HG03571 (cell line): ENCODE data around the gene GLT8D2.

Experiments used
- ATAC-seq: cut with Tn5 transposase; IDR thresholded peaks from one replicate; pipeline ENCODE4 v1.9.1; 2021; ENCODE audit not compliant: unreplicated experiment

GLT8D2 gene

DNA sequence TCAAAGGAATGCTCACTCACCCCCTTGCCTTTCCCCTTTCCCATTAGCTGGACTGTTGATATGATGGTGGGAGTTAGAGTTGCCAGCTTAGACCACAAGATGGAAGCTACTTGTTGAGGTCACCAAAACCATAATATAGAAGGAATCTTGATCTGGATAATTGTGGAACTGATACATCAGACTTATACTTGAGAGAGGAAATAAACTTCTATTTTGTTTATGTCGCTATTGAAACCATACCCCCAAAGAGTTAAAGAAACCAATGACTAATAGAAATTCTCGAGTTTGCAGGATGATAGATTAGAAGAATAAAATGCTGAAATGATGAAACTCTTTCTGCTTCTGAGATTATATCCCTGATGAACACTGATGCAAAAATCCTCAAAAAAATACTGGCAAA is 46.4 kb downstream of the GLT8D2 start:
- ATAC-seq: no peak

DNA sequence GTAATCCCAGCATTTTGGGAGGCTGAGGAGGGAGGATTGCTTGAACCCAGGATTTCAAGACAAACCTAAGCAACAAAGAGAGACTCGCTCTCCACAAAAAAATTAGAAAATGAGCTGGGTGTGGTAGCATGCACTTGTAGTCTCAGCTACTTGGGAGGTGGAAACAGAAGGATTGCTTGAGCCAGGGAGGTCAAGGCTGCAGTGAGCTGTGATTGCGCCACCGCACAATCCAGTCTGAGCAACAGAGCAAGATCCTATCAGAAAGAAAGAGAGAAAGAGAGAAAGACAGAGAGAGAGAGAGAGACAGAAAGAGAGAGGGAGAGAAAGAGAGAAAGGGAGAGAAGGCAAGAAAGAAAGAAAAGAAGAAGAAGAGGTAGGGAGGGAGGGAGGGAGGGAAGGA is 47.3 kb downstream of the GLT8D2 start:
- no peak for ATAC-seq

DNA sequence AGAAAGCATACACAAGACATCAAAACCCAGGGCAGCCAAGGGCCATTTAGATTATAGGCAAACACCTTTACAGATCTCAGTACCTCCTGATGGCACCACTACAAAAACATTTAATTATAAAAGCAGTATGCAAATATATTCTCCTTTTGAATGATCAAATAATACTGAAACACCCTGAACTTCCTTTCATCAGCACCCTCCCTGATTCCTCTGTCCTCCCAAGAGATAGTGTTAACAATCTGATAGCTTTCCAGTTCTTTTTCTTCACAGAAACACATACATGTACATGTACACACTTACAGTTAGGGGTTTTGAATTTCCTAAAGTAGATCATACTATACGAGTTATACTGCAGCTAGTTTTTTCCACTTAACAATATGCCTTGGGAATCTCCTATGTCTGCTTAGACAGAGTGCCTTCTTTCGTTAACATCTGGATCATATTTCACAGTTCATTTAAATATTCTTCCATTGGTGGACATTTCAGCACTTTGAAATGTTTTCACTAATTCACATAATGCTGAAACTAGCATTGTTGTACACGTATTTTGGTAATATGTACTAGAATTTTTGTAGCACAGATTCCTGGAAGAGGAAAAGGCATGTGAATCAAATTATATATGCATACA is 49.1 kb downstream of the GLT8D2 start:
- ATAC-seq: no peak

DNA sequence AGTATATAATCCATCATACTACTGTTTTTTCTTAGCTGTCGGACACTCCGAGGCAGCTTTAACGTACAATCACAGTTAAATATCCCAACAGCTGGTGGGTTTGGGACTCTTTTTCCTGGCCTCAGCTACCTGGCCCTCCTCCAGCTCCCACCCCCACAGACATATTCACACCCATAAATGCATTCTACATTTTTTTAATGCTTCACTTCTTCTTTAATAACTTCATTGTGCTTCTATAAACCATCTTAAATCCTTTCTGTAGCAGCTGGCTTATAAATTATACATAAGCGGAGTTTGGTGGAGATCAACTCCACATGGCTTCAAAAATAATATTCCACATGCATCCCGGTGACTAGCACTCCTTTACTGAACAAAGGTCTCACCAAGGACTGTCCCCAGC is 51.0 kb downstream of the GLT8D2 start:
- no peak for ATAC-seq

DNA sequence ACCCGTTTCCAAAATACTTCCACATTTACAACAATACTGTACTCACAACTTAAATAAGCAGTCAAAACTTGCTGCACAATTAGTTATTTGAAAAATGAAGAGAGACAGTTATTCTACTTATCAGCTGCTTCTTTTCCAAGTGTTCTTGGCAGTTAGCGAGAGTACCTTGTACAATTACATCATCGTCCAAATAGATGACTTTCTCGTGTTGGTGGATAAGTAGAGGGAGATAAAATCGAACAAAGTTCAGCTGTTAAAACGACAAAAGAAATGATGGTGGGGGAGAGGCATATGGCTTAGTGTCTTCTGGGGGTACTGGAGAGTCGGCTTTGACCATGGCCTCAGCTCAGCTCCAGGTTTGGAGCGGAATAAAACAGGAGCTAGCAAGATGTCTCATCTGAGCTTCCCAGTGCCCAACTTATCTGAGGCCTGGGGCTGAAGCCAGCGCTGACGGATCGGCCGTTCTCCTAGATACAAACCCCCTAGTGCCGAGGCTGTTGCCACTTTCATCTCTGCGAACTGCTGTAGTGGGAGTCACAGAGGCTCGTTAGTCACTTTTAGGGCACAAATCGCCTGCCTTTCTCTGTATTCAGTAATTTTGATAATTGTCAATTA is 52.6 kb downstream of the GLT8D2 start:
- ATAC-seq: no peak

DNA sequence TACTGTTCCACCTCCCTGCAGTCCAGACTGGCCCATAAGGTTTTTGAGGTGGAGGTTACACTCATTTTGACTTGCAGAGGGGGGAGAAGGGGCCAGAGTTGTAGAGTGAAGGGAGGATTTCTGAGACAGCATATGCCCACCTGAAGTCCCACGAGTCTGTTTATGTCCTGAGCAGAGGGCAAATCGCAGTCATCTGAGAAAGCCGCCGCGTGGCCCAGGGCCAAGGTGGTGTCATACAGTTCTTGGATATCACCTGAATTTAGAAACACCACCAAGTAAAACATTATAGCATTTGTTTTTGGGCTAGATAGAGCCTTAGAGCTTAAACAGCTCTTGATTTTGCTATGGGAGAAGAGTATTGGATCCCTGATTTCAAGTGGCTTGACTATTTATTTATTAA is 53.4 kb downstream of the GLT8D2 start:
- no peak for ATAC-seq

DNA sequence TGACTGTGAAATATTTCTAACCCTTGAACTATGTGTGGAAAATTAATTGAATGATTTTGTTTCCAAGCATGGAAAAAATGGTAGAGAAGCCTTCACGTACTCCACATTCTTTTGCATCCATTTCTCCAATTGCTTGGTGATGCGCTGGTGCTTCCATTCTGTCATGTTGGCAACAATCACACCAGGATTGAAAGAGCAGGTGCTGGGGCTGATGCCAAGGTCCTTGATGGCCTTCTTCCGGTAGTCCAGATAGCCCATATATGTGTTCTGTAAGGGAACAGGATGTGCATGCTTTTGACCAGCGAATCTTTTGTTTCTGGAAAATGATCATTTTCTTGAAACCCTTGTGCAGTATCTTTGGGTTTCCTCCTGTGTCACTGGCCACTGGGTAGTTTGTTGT is 55.8 kb downstream of the GLT8D2 start:
- ATAC-seq: no peak

DNA sequence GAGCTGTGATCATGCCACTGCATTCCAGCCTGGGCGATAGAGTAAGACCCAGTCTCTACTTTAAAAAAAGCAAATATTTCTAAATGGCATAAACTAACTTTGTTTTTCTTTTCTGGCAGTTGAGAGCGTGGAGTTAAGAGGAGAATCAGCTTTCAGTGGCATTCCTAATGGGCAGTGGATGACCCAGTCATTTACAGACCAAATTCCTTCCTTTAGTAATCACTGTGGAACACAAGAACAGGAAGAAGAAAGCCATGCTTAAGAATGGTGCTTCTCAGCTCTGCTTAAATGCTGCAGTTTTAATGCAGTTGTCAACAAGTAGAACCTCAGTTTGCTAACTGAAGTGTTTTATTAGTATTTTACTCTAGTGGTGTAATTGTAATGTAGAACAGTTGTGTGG is 63.2 kb downstream of the GLT8D2 start:
- no peak for ATAC-seq

DNA sequence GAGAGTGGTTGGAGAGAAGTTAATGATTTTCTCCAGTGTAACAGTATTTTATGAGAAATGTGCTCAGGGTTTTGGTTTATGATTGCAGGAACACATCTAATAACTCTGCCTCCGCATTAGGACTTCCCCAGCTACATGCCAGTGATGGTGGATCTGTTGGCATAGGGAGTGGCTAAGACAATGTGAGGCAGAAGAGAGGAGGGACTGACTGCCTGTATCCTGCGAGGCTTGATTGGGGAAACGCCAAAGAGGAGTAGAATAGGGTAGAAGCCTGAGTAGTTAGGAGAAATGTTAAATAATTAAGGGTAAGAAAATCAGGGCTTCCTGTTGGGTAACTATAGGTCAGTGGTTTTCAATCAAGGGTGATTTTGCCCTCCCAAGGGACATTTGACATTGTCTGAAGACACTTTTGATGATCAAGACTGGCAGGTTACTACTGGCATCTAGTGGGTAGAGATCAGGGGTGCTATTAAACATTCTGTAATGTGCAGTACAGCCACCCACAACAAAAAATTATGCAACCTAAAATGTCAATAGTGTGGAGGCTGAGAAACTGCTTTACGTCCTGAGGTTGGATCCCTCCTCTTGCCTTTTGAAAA is 71.5 kb downstream of the GLT8D2 start:
- ATAC-seq: no peak

DNA sequence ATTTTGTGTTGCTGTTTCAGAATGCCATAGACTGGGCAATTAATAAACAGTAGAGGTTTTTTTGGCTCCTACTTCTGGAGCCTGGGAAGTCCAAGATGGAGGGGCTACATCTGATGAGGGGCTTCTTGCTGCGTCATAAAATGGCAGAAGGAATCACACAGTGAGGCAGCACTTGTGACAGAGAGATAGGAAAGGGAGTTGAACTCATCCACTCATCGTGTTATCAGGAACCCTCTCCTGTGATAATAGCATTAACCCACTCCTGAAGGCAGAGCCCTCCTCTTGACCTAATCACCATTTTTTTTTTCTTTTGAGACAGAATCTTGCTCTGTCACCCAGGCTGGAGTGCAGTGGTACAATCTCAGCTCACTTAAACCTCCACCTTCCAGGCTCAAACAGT is 74.6 kb downstream of the GLT8D2 start:
- ATAC-seq: no peak

DNA sequence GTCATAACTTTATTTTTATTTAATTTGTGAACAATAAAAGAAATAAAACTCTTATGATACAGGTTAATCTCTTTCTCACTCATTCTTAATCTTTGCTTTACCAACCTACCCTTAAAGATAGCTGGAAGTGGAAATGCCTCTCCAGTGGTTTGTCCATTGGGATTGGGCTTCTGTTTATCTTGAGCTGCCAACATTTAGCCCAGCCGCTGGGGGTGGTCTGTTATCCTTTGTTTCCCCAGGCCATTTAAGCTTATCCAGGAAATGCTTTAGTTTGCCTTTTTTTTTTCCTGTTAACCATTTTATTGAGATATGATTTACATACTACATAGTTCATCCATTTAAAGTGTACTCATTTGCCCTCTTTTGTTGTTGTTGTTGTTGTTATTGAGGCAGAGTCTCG is 76.1 kb downstream of the GLT8D2 start:
- no peak for ATAC-seq

DNA sequence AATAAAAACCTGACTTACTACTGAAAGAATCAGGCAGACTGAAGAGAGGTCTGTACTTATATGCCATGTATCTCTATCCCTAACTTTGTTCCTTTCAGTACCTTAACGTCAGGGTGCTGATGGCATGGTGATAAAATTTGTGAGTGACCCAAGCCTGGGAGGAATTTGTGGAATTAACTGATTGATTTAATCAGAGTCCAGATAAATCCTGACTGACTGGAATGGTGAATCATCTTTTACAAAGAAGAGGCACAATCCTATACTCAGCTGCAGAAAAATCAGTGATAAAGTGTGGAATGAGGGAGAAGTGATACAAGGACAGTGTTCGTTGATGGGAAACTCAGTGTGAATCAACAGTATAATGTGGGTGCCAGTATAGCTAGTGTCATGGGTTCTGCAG is 80.6 kb downstream of the GLT8D2 start:
- no peak for ATAC-seq

DNA sequence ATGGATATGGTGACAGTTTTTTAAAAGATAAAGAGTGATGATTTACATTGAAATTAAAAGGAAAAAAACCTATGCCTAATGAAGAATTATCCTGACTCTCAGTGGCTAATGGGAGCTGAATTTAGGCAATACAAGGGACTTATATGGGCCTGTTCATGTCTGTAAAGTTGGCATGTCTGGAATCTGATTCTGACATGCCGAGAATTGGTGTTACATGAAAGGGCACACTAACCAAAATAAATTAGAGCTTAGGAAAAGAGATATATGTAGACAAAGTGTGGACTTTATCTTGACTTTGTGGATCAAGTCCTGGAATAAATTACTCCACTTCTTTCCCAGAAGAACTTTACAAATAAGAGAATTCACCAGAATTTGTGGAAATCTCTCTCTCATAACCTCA is 83.3 kb downstream of the GLT8D2 start:
- no peak for ATAC-seq

DNA sequence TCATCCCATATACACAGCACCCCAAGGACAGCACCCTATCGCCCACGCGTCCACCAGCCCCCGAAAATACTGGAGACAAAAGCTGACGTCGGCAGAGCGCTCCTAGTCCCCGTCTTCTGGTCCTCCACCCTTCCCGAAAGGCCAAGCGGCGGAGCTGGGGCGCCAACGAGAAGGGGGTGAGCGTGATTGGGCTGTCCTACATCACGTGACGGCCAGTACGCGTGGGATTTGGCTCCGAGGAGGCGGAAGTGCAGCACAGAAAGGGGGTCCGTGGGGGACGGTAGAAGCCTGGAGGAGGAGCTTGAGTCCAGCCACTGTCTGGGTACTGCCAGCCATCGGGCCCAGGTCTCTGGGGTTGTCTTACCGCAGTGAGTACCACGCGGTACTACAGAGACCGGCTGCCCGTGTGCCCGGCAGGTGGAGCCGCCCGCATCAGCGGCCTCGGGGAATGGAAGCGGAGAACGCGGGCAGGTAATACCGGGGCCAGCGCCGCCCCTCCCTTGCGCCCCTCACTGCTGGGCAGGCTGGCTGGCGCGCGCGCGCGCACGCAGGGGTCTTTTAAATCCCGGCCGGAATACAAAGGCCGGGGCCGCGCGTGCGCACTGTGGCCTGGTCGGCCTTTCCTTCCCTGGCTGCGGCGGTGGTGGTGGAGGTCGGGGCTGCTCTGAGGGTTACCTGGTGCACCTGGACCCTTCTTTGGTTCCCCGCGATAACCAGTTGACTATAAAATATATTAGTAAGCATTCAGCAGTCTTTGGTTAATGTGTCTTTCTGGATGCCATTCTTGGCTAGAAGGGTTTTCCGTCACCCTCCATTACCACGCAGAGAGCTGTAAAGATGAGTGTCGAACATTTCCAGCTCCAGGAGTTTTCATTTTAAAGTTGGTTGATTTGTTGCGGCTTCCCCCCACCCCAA is 84.1 kb downstream of the GLT8D2 start, which contains the start of gene TDG:
TSS of gene TDG (plus strand) at position 283 of the 915 bp plus-strand sequence. CDS start at position 449, 166 bp downstream.
- peak; percentile 92 for ATAC-seq

DNA sequence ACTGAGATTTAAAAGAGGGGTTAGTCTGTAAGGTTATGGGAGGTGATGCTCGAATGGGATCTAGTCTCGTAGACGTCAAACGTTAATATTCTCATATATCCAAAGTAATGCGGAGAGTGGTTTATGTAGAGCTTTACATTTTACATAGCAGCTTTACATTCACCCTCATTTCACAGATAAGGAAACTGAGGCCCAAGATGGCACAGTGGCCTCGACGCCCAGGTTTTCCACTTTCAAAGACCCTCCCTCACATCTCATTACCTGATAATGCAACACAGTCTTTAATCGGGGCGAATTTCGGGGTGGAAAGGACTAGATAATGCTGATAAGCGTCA is 84.8 kb downstream of the GLT8D2 start:
- ATAC-seq: no peak

DNA sequence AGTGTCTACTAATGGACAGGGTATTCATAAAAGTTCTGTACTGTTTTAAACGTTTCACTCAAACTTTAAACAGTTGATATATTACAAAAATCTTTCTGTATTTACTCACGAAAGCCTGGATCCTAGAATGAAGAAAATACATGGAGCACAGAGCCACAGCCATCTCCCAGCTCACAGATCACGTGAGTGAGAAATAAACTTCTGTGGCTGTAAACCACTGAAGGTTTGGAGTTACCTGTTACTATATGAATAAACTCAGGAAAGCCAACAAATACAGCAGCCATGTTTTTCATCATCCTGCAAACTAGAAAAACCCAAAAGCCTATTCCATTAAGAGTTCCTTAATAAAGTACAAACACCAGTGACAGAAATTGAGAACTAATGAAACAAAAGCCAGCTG is 85.2 kb downstream of the GLT8D2 start:
- no peak for ATAC-seq

DNA sequence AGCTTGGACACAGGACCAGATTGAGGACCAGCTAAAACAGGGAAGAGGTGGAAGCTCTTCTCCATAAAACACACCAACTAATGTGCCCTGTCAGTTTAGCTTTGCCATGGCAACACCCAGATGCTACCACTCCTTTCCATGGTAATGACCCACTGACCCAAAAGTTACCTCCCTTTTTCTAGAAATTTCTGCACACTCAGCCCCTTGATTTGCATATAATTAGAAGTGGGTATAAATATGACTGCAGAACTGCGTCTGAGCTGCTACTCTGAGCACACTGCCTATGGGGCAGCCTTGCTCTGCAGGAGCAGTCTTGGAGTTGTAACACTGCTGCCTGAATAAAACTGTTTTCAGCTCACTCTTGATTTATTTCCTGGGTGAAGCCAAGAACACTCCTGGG is 87.5 kb downstream of the GLT8D2 start:
- ATAC-seq: no peak

DNA sequence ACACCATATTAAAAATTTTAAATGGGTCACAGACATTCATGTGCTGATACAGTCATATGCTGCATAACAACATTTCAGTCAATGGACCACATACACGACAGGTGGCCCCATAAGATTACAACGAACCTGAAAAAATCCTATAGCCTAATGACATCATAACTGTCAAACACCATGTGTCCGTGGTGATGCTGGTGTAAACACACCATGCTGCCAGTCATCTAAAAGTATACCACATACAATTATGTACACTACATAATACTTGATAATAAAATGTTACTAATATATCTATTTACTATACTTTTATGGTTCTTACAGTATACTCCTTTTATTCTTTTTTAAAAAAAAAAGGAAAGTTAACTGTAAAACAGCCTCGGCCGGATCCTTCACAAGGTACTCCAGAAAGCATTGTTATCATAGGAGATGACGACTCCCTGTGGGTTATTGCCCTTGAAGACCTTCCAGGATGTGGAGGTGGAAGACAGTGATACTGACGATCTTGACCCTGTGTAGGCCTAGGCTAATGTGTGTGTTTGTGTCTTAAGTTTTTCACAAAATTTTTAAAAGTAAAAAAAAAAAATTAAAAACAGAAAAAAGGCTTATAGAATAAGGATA is 89.3 kb downstream of the GLT8D2 start:
- ATAC-seq: no peak

DNA sequence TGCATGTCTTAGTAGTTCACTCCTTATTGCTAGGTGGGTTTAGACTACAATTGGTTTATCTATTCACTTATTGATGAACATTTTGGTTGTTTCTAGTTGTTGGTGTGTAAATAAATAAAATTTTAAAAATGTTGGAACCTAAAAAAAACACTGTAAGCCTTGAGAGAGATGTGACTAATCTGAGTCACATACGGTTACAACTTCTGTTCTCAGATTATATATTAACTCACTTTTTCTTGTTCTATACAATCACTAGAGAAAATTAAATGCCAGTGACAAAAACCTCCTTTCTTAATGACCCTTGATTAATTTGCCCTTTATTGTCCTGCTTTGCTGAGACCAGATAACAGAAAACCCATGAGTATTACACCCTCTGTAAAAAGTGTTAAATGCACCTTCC is 91.4 kb downstream of the GLT8D2 start:
- no peak for ATAC-seq

DNA sequence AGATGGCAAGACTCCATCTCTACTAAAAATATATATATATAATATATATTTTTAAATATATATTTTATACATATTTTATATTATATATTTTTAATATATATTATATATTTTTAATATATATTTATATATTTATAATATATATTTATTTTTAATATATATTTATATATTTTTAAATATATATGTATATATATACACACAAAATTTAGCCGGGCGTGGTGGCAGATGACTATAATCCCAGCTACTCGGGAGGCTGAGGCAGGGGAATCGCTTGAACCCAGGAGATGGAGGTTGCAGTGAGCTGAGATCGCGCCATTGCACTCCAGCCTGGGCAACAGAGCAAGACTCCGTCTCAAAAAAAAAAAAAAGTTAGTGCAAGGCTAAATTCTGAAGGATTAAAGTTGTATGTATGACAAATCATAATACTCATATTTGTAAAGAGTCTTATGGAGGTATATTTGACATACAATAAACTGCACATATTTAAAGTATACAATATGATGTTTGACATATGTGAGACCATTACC is 92.1 kb downstream of the GLT8D2 start:
- ATAC-seq: no peak

DNA sequence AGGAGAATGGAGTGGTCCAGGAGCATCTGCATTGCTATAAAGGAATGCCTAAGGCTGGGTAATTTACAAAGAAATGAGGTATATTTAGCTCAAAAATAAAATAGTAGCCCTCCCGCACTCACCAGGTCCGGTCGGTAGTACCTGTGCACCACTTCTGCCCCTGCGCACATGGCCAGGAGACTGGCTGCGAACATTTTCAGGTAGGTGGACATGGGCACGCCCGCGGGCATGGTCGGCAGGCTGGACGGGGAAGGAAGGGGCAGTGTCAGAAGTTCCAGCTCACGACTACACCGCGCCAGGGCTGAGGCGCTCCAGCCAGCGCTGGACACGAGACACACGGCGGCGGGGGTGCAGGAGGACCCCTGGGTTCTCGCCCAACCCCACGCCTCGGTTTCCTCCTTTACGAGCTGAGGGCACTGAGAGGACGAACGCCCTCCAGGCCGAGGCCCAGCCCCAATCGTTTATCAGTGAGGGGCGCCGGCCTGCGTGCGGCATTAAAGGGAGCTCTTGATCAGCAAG is 93.4 kb downstream of the GLT8D2 start:
- ATAC-seq: peak; percentile 25
